Neutrophil (primary cell): ENCODE measurements around the gene SIAE.

Experiments used
- H3K27ac ChIP-seq: fragments of 200-600 bp; sonication (generic); 2 replicates; pipeline ENCODE4 v1.5.1; 2016; ENCODE audit warnings: mild to moderate bottlenecking, moderate library complexity
- H3K27me3 ChIP-seq: fragments of 200-600 bp; sonication (generic); 2 replicates; pipeline ENCODE4 v1.6.0; 2016; ENCODE audit warnings: mild to moderate bottlenecking
- H3K36me3 ChIP-seq: fragments of 200-600 bp; sonication (generic); 2 replicates; pipeline ENCODE4 v1.5.1; 2017
- H3K4me1 ChIP-seq, 2 experiments: fragments of 200-600 bp in 1 of 2; sonication (generic) in 1 of 2; 1 replicate in 1 of 2; 2 replicates in 1 of 2; pipeline versions ENCODE4 v1.5.1 to v1.6.1; 2013 to 2016; ENCODE audit warnings: low read depth in 1 of 2, low read length in 1 of 2, mild to moderate bottlenecking in 1 of 2, moderate library complexity in 1 of 2; ENCODE audit not compliant: control insufficient read depth in 1 of 2, insufficient read depth in 1 of 2
- H3K4me3 ChIP-seq, 2 experiments: fragments of 200-600 bp in 1 of 2; sonication (generic) in 1 of 2; 1 replicate in 1 of 2; 2 replicates in 1 of 2; pipeline ENCODE4 v1.5.1; 2013 to 2016; ENCODE audit warnings: low read depth in 1 of 2, low read length in 1 of 2, mild to moderate bottlenecking in 1 of 2, moderate library complexity in 1 of 2
- H3K9me3 ChIP-seq: fragments of 200-600 bp; sonication (generic); 2 replicates; pipeline ENCODE4 v1.5.1; 2016
- CTCF ChIP-seq: fragments of 200-600 bp; sonication (generic); IDR thresholded peaks from 2 replicates; pipeline ENCODE4 v1.5.1; 2016; ENCODE audit warnings: antibody characterized with exemption

SIAE gene

GRCh38 chr11:124663861-124664260 is 9.7 kb downstream of the SIAE start:
- Histone ChIP-seq H3K27ac (no peak overlapping the region), H3K36me3 (no peaks in the 10 kb centered on the region), H3K4me1 (no peaks in the 10 kb centered on the region), H3K9me3 (no peaks in the 10 kb centered on the region), H3K4me3 (no peak overlapping the region), H3K27me3 (no peaks in the 10 kb centered on the region)
- no peak for TF ChIP-seq CTCF

DNA sequence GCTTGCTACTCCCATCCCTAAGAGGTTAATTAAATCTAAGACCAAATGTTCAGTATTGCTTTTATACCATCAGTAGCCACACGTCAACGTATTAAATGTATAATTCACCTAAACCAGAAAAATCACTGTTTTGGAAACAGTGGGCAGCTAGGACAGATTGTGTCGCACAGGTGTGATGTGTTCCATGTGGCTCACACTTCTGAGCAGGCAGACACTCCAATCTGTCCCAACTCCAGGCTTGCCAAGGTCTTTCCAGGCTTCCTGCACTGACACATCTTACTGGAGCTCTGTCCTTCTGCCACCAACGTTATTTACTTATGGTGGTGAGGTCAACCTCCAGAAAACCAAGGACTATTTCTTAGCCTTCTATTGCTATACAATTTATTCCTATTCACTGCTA is 11.4 kb downstream of the SIAE start:
- Histone ChIP-seq H3K27ac (no peak overlapping the region), H3K4me1 (no peaks in the 10 kb centered on the region)
- no peak for TF ChIP-seq CTCF

GRCh38 chr11:124661553-124661952 is 12.0 kb downstream of the SIAE start:
- no peak overlapping the region for H3K4me3 ChIP-seq
- no peaks in the 10 kb centered on the region for H3K27me3 ChIP-seq
- H3K36me3 ChIP-seq: no peaks in the 10 kb centered on the region
- H3K27ac ChIP-seq: no peak overlapping the region
- no peaks in the 10 kb centered on the region for H3K9me3 ChIP-seq
- no peaks in the 10 kb centered on the region for H3K4me1 ChIP-seq
- no peak for TF ChIP-seq CTCF

More for the DNA sequence above, 11.4 kb downstream of the SIAE start:
- no peaks in the 10 kb centered on the region for H3K27me3 ChIP-seq
- H3K36me3 ChIP-seq: no peaks in the 10 kb centered on the region
- H3K4me3 ChIP-seq: no peak overlapping the region
- H3K9me3 ChIP-seq: no peaks in the 10 kb centered on the region

GRCh38 chr11:124658986-124659385 is 14.6 kb downstream of the SIAE start:
- H3K9me3 ChIP-seq: no peaks in the 10 kb centered on the region
- no peaks in the 10 kb centered on the region for H3K4me1 ChIP-seq
- TF ChIP-seq CTCF: no peak
- H3K4me3 ChIP-seq: no peak overlapping the region
- H3K36me3 ChIP-seq: no peaks in the 10 kb centered on the region
- no peak overlapping the region for H3K27ac ChIP-seq
- no peaks in the 10 kb centered on the region for H3K27me3 ChIP-seq

- no peaks in the 10 kb centered on the region for H3K27me3 ChIP-seq
- H3K4me3 ChIP-seq: no peak overlapping the region
- H3K4me1 ChIP-seq: no peaks in the 10 kb centered on the region
- no peak for TF ChIP-seq CTCF
- no peak overlapping the region for H3K27ac ChIP-seq
- no peaks in the 10 kb centered on the region for H3K36me3 ChIP-seq
- no peaks in the 10 kb centered on the region for H3K9me3 ChIP-seq
Observed at GRCh38 chr11:124658501-124658900, 15.0 kb downstream of the SIAE start.

GRCh38 chr11:124657904-124658303 is 15.6 kb downstream of the SIAE start:
- H3K27ac ChIP-seq: no peak overlapping the region
- TF ChIP-seq CTCF: no peak
- no peaks in the 10 kb centered on the region for H3K36me3 ChIP-seq
- H3K4me1 ChIP-seq: no peaks in the 10 kb centered on the region
- no peaks in the 10 kb centered on the region for H3K9me3 ChIP-seq
- H3K27me3 ChIP-seq: no peaks in the 10 kb centered on the region
- H3K4me3 ChIP-seq: no peak overlapping the region
